Ovary (tissue), 3 donors: ENCODE data around the gene MRPL23.

Source experiments
- CTCF ChIP-seq, 3 donors: fragments of 450-650 bp in 2 of 3; fragments of 200-600 bp in 1 of 3; IDR thresholded peaks; one replicate each; pipeline versions ENCODE4 v1.5.1 to v1.8.0; 2016 to 2022; ENCODE audit warnings: antibody characterized with exemption in 3 of 3, mild to moderate bottlenecking in 1 of 3
- POLR2A ChIP-seq: fragments of 450-650 bp; IDR thresholded peaks from one replicate; pipeline ENCODE4 v1.6.1; 2017; ENCODE audit warnings: antibody characterized with exemption, mild to moderate bottlenecking, moderate library complexity
- donor health status: DM: no; HTN: no; CAD: no.

GRCh38 chr11:1952806-1953482 lies 5.8 kb downstream of the MRPL23 start:
- TF ChIP-seq POLR2A (no peak), CTCF (IDR thresholded peaks at IDR 0.05) (no peak)
